Fibroblast of the aortic adventitia (primary cell): ENCODE measurements around the gene AGAP6. TPM values are rescaled to one million over a fixed set of nuclear protein-coding genes. Genes with fewer than 3 reads are reported as not detected.
"Not testable (repeated sequence)": the region's sequence is repeated elsewhere in the genome, so short reads cannot be mapped to it uniquely, and the experiment has no call there.

Source experiments
- DNase-seq: peaks from one replicate; pipeline ENCODE4 v3.0.0-alpha.2; 2010; ENCODE audit warnings: low read depth
- H3K4me3 ChIP-seq: 2 replicates; pipeline ENCODE4 v1.5.1; 2011; ENCODE audit warnings: low read depth, mild to moderate bottlenecking, control low read depth, low read length, moderate library complexity
- small RNA-seq: library from RNA; depleted of rRNA; stranded (forward); fragments of <200 nt; gene quantifications from one replicate; pipeline ENCODE3, GENCODE V24; 2012
- total RNA-seq: library from RNA; depleted of rRNA; stranded (reverse); fragments of >200 nt; gene quantifications from 2 replicates; pipeline ENCODE4 v1.2.3, GENCODE V29; 2012; ENCODE audit warnings: low replicate concordance

Gene AGAP6
- total RNA-seq, 1 donor = 3.8 TPM

DNA sequence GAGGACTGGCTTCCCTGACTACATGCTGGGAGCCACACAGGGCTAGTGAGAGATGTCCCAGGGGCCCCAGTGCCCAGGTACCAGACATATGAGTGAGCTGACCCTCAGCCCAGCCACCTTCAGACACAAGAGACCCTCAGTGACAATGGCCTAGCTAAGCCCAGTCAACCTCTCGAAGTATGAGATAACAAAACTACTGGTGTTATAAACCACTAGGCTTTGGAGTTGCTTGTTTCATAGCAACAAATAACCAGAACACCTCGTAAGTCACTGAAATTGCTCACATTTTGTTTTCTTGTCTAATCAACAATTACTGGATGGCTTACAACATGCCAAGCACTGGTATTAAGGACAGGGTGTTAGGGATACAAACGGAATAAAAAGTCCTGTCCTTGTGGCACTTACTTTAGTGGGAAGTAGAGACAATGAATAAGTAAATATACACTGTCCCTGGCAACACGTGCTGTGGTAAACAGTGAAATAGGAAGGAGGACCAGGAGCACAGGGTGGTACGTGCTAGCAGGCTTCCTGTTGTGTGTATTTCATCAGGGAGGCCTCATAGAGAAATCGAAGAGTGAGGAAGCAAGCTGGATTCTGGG, 64.7 kb downstream of the AGAP6 start:
- not testable (repeated sequence) for H3K4me3 ChIP-seq, DNase-seq

DNA sequence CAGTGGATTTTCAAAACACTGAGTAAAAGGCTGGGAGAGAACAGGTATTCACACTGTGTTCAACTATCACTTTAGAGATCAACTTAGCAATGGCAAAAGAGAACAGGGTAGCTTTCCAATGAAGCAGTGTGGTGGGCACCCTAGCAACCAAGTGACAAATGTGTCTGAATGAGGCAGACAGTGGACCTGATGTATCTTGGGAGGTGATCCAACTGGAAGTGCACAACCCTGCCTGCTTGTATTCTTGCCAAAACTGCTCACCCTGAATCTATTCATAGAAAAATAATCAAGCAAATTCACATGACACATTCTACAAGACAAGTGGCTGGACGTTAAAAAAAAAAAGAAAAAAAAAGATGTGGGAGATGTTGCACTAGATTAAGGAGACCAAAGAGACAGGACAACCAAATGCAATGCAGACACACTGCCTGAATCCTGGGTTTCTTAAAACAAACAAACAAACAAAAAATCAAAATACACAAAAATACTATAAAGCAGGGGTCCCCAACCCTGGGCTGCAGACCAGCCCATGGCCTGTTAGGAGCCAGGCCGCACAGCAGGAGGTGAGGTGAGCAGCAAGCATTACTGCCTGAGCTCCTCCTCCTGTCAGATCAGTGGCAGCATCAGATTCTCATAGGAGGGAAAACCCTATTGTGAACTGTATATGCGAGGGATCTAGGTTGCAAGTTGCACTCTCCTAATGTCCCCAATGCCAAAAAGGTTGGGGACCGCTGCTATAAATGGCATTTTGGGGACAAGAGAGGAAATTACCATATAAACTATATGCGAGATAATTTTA, 67.5 kb downstream of the AGAP6 start:
- not testable (repeated sequence) for H3K4me3 ChIP-seq
- DNase-seq = peak; percentile 2

DNA sequence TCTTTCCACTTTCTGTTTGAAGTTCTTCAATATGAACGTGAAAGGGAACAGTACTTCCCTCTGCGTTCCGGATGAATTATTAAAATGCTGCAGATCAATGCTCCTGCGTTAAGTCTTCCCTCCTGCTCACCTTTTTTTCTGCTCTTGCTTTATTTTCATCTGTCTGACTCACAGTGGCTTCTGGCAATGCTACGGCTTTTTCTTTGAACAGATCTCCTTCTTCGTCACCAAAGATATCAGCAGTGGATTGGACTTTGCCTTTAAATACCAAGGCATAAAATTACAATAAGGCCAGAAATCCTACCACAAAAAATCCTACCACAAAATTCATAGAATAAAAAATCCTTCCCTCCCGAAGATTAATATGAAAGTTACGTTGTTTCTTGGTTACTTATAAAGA, 68.4 kb downstream of the AGAP6 start:
- not testable (repeated sequence) for H3K4me3 ChIP-seq, DNase-seq

DNA sequence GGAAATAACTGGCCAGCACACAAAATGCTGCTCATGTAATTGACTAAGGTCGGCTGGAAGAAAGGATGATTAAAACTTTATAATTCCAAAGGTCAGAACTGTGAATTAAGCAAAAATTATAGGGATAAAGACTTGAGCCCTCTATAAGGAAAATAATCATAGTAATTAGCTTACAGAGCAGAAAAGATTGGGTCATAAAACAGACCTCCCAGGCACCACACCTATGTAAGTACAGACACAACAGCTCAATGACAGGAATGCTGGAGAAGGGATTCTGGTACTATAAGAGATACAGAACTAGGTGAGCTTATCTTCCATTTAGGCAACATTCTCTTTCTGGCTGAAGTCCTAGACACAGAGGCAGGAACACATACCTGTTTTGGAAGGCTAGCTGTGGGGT, 70.5 kb downstream of the AGAP6 start:
- not testable (repeated sequence) for DNase-seq

DNA sequence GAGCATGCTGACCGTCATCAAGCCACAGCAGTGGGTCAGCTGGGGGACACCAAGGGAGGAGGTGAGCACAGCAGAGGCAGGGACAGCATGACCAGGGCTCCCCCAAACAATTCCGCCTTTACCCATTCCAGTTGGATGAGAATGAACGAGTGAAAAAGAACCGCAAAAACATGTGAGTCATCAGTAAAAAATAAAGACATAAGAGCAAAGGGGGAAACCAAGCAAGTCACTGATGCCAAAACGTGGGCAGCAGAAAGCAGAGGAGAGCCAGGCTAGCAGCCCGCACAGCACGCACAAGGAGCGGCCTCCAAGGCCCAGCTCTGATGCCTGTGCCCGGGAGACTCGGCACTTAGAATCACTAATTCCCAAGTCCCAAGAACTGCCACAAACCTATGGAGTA, 71.7 kb downstream of the AGAP6 start:
- not testable (repeated sequence) for DNase-seq, H3K4me3 ChIP-seq

More for the DNA sequence above, 70.5 kb downstream of the AGAP6 start:
- not testable (repeated sequence) for H3K4me3 ChIP-seq

Small RNAs within 50 kb of the gene (small RNA-seq; reads per million reads assigned to genes)
- gene RNA5SP317 (not detected), gene SNORA74C-2 (0.25 reads per million)

Other genes starting within 250 kb of the AGAP6 start
- under 0.01 and 0.57 TPM in 2 replicates for gene OGDHL, start 226.1 kb upstream of the AGAP6 start, total RNA-seq
- 16.0 and 33.3 TPM in 2 replicates for gene PARG, start 46.4 kb upstream of the AGAP6 start, total RNA-seq
- 15.8 and 17.2 TPM in 2 replicates for gene TIMM23B, start 46.4 kb upstream of the AGAP6 start, total RNA-seq
- 52.1 and 192 TPM in 2 replicates for gene WASHC2A, start 79.5 kb downstream of the AGAP6 start, total RNA-seq